ENCODE measurements around the gene ZCWPW1. TPM values are rescaled to one million over a fixed set of nuclear protein-coding genes. Genes with fewer than 3 reads are reported as not detected.

Gene ZCWPW1
- total and polyA plus RNA-seq, 2 experiments from 2014 or later, result 0.59 to 2.7 TPM

DNA sequence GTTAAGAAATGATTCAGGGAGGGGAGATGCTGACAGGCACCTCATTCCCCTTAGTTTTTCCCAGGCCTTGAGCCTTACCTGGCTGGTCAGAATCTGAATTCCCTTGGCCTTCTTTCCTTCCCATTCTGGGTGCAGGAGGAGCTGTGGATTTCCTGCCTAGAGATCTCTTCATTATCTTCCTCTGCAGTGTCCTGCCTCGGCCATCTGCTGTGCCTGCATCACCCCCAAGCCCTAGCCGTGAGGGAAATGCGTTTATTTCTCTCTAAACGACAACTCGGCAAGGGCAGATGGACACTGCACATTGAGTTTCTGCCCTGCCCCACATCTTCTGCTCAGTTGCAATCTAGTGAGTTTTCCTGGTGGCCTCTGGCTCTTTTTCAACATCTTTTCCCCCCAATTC is 26.7 kb downstream of the ZCWPW1 start:
- Histone ChIP-seq H3K79me2 (replicated peaks; ENCODE audit: insufficient read depth) (no peaks in the 10 kb centered on the region), H3K27ac (ENCODE audit: low read depth) (no peak overlapping the region), H3K9me2 (ENCODE audit: insufficient read depth) (no peaks in the 10 kb centered on the region), H3K4me1 (ENCODE audit: insufficient read depth) (peaks cover 10% of the 10 kb centered on the region), H3K36me3 (ENCODE audit: insufficient read depth) (no peaks in the 10 kb centered on the region), H4K20me1 (replicated peaks; ENCODE audit: insufficient read depth) (no peaks in the 10 kb centered on the region; the same call in 1 of the 2 replicates), H3K27me3 (ENCODE audit: insufficient read depth) (0 out of 2 replicates have a peak, but pooled peaks cover 8% of the 10 kb centered on the region), H3F3A (replicated peaks; ENCODE audit: low read depth) (no peaks in the 10 kb centered on the region), H2AFZ (no peak overlapping the region), H3K4me3 (no peak overlapping the region), H3K4me2 (no peak overlapping the region)
- no peak for ATAC-seq
- no peak for DNase-seq (ENCODE audit: low spot score)
- no peak for TF ChIP-seq CREB1 (CRISPR knock-in tag; IDR thresholded peaks at IDR 0.05; ENCODE audit: low read depth)
- Mint-ChIP-seq H3K4me3 (no peak overlapping the region), H3K36me3 (ENCODE audit: low read depth) (no peaks in the 10 kb centered on the region), H3K27me3 (ENCODE audit: insufficient read depth, low read depth, poor library complexity) (peaks cover 10% of the 10 kb centered on the region), H3K4me1 (peaks cover 19% of the 10 kb centered on the region), H3K9me3 (no peaks in the 10 kb centered on the region), H3K27ac (no peak overlapping the region)

DNA sequence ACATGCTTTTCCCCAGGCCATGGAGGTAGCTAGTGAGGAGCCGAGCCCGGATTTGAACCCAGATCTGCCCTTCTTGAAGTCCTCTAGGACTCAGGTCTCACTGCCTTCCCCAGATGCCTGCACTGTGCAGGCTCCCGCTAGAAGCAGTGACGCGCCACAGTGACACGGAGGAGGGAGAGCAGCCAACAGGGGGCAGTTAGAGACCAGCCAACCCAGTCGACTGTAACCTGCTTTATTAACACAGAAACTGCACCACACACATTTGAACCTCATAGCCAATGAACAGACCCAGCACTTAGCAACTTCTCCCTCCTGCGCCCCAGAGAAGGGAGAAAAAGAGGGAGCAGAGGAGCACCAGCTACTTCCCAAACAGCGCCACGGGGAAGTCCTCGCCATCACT is 27.8 kb downstream of the ZCWPW1 start:
- Mint-ChIP-seq H3K27ac (no peak overlapping the region), H3K27me3 (ENCODE audit: insufficient read depth, low read depth, poor library complexity) (peaks cover 10% of the 10 kb centered on the region), H3K4me1 (peaks cover 19% of the 10 kb centered on the region), H3K4me3 (no peak overlapping the region), H3K36me3 (ENCODE audit: low read depth) (no peaks in the 10 kb centered on the region), H3K9me3 (no peaks in the 10 kb centered on the region)
- Histone ChIP-seq H3K27me3 (ENCODE audit: insufficient read depth) (0 out of 2 replicates have a peak, but pooled peaks cover 8% of the 10 kb centered on the region), H3F3A (replicated peaks; ENCODE audit: low read depth) (no peaks in the 10 kb centered on the region), H3K4me3 (no peak overlapping the region), H3K79me2 (replicated peaks; ENCODE audit: insufficient read depth) (no peaks in the 10 kb centered on the region), H3K36me3 (ENCODE audit: insufficient read depth) (no peaks in the 10 kb centered on the region), H3K27ac (ENCODE audit: low read depth) (no peak overlapping the region), H2AFZ (peak overlapping the region; percentile 83), H3K4me1 (ENCODE audit: insufficient read depth) (peaks cover 10% of the 10 kb centered on the region), H3K4me2 (0 out of 2 replicates have a peak overlapping the region, but pooled peaks have one; percentile 20), H4K20me1 (replicated peaks; ENCODE audit: insufficient read depth) (no peaks in the 10 kb centered on the region; the same call in 1 of the 2 replicates), H3K9me2 (ENCODE audit: insufficient read depth) (no peaks in the 10 kb centered on the region)
- ATAC-seq, result peak; percentile 86
- DNase-seq (ENCODE audit: low spot score), result peak; percentile 72
- peak; percentile 79 for TF ChIP-seq CREB1 (CRISPR knock-in tag; IDR thresholded peaks at IDR 0.05; ENCODE audit: low read depth)
- TF ChIP-seq, protein P1, sequence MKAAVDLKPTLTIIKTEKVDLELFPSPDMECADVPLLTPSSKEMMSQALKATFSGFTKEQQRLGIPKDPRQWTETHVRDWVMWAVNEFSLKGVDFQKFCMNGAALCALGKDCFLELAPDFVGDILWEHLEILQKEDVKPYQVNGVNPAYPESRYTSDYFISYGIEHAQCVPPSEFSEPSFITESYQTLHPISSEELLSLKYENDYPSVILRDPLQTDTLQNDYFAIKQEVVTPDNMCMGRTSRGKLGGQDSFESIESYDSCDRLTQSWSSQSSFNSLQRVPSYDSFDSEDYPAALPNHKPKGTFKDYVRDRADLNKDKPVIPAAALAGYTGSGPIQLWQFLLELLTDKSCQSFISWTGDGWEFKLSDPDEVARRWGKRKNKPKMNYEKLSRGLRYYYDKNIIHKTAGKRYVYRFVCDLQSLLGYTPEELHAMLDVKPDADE (IDR thresholded peaks at IDR 0.05), result no peak
- TF ChIP-seq, protein P2, sequence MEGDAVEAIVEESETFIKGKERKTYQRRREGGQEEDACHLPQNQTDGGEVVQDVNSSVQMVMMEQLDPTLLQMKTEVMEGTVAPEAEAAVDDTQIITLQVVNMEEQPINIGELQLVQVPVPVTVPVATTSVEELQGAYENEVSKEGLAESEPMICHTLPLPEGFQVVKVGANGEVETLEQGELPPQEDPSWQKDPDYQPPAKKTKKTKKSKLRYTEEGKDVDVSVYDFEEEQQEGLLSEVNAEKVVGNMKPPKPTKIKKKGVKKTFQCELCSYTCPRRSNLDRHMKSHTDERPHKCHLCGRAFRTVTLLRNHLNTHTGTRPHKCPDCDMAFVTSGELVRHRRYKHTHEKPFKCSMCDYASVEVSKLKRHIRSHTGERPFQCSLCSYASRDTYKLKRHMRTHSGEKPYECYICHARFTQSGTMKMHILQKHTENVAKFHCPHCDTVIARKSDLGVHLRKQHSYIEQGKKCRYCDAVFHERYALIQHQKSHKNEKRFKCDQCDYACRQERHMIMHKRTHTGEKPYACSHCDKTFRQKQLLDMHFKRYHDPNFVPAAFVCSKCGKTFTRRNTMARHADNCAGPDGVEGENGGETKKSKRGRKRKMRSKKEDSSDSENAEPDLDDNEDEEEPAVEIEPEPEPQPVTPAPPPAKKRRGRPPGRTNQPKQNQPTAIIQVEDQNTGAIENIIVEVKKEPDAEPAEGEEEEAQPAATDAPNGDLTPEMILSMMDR (conservative IDR thresholded peaks at IDR 0.05; ENCODE audit: low read depth in 2 of 2), result peak; percentile 58 to 83

DNA sequence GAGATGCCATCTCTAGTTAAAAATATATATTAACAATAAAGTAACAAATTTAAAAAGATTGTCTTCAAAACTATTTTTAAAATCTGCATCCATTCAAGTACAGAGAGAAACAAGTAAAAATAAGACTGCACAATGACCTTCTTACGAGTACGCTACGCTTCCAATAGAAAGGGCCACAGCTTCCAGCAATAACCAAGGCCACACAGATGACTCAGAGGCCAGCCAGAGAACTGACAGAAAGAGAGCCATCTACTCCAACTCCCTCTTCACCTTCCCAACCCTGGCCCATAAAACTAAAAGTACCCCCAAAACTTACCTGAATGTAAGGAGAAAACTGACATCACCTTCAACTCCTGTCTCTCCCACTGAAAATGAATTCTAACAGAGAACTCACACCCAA is 28.5 kb downstream of the ZCWPW1 start:
- H3K4me2 ChIP-seq, result no peak overlapping the region
- Mint-ChIP-seq H3K36me3 (ENCODE audit: low read depth) (no peaks in the 10 kb centered on the region), H3K4me1 (peaks cover 19% of the 10 kb centered on the region), H3K9me3 (no peaks in the 10 kb centered on the region), H3K27ac (no peak overlapping the region), H3K27me3 (ENCODE audit: insufficient read depth, low read depth, poor library complexity) (peaks cover 10% of the 10 kb centered on the region), H3K4me3 (no peak overlapping the region)
- H3K79me2 ChIP-seq (replicated peaks; ENCODE audit: insufficient read depth), result no peaks in the 10 kb centered on the region
- H2AFZ ChIP-seq, result no peak overlapping the region
- H3K36me3 ChIP-seq (ENCODE audit: insufficient read depth), result no peaks in the 10 kb centered on the region
- H3K9me2 ChIP-seq (ENCODE audit: insufficient read depth), result no peaks in the 10 kb centered on the region
- H3K4me1 ChIP-seq (ENCODE audit: insufficient read depth), result peaks cover 10% of the 10 kb centered on the region
- 0 out of 2 replicates have a peak, but pooled peaks cover 8% of the 10 kb centered on the region for H3K27me3 ChIP-seq (ENCODE audit: insufficient read depth)
- H3F3A ChIP-seq (replicated peaks; ENCODE audit: low read depth), result no peaks in the 10 kb centered on the region
- no peak overlapping the region for H3K27ac ChIP-seq (ENCODE audit: low read depth)
- no peak overlapping the region for H3K4me3 ChIP-seq
- no peak for DNase-seq (ENCODE audit: low spot score)
- ATAC-seq, result no peak
- no peaks in the 10 kb centered on the region; the same call in 1 of the 2 replicates for H4K20me1 ChIP-seq (replicated peaks; ENCODE audit: insufficient read depth)
- TF ChIP-seq EZH2 (IDR thresholded peaks at IDR 0.05; ENCODE audit: low read depth, unreplicated experiment), result no peak
- TF ChIP-seq ZNF114 (CRISPR knock-in tag; IDR thresholded peaks at IDR 0.05), result no peak
- TF ChIP-seq, protein P1 (IDR thresholded peaks at IDR 0.05), result no peak
- TF ChIP-seq NANOG (IDR thresholded peaks at IDR 0.05; ENCODE audit: borderline replicate concordance), result no peak
- no peak for TF ChIP-seq STAT1 (IDR thresholded peaks at IDR 0.05; ENCODE audit: unreplicated experiment)
- TF ChIP-seq EZH2phosphoT487 (IDR thresholded peaks at IDR 0.05; ENCODE audit: unreplicated experiment), result no peak
- TF ChIP-seq, protein P3, sequence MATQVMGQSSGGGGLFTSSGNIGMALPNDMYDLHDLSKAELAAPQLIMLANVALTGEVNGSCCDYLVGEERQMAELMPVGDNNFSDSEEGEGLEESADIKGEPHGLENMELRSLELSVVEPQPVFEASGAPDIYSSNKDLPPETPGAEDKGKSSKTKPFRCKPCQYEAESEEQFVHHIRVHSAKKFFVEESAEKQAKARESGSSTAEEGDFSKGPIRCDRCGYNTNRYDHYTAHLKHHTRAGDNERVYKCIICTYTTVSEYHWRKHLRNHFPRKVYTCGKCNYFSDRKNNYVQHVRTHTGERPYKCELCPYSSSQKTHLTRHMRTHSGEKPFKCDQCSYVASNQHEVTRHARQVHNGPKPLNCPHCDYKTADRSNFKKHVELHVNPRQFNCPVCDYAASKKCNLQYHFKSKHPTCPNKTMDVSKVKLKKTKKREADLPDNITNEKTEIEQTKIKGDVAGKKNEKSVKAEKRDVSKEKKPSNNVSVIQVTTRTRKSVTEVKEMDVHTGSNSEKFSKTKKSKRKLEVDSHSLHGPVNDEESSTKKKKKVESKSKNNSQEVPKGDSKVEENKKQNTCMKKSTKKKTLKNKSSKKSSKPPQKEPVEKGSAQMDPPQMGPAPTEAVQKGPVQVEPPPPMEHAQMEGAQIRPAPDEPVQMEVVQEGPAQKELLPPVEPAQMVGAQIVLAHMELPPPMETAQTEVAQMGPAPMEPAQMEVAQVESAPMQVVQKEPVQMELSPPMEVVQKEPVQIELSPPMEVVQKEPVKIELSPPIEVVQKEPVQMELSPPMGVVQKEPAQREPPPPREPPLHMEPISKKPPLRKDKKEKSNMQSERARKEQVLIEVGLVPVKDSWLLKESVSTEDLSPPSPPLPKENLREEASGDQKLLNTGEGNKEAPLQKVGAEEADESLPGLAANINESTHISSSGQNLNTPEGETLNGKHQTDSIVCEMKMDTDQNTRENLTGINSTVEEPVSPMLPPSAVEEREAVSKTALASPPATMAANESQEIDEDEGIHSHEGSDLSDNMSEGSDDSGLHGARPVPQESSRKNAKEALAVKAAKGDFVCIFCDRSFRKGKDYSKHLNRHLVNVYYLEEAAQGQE (IDR thresholded peaks at IDR 0.05; ENCODE audit: unreplicated experiment), result no peak
- TF ChIP-seq POLR2AphosphoS5 (IDR thresholded peaks at IDR 0.05; ENCODE audit: low read depth), result no peak

Measured in GM23338 (cell line).